Coronary artery (tissue), 2 donors: Measurements from ENCODE around the gene MMS19.

Experiments used
- DNase-seq: peaks from one replicate; pipeline ENCODE4 v3.0.0-alpha.2; 2017; ENCODE audit warnings: low spot score
- H3K27ac ChIP-seq, 2 donors: fragments of 200-600 bp; sonication (generic); one replicate each; pipeline ENCODE4 v1.5.1; 2016 to 2019
- H3K4me3 ChIP-seq: fragments of 200-600 bp; sonication (generic); 2 replicates; pipeline ENCODE4 v1.5.1; 2016; ENCODE audit warnings: mild to moderate bottlenecking, moderate library complexity
- CTCF ChIP-seq: fragments of 200-600 bp; sonication (generic); IDR thresholded peaks from one replicate; pipeline ENCODE4 v1.5.1; 2019; ENCODE audit warnings: antibody characterized with exemption

Gene MMS19

GRCh38 chr10:97445357-97445721 lies 52.9 kb downstream of the MMS19 start:
- no peak for DNase-seq
- TF ChIP-seq CTCF = no peak
- Histone ChIP-seq H3K27ac (peak overlapping the region in 1 of 2 donors; percentile 80), H3K4me3 (peak overlapping the region; percentile 94)

- DNase-seq = no peak
- Histone ChIP-seq H3K4me3 (no peak overlapping the region), H3K27ac (no peak overlapping the region)
- no peak for TF ChIP-seq CTCF
Observed at GRCh38 chr10:97444212-97444611, 54.0 kb downstream of the MMS19 start.

- no peak overlapping the region for H3K4me3 ChIP-seq
- no peak for DNase-seq
- no peak for TF ChIP-seq CTCF
- H3K27ac ChIP-seq = no peak overlapping the region
Observed at GRCh38 chr10:97442277-97442676, 55.9 kb downstream of the MMS19 start.

GRCh38 chr10:97435211-97435610 lies 63.0 kb downstream of the MMS19 start:
- no peak overlapping the region for H3K4me3 ChIP-seq
- DNase-seq = no peak
- no peak overlapping the region for H3K27ac ChIP-seq
- no peak for TF ChIP-seq CTCF

- Histone ChIP-seq H3K4me3 (no peak overlapping the region), H3K27ac (no peak overlapping the region)
- no peak for DNase-seq
- TF ChIP-seq CTCF = no peak
Observed at GRCh38 chr10:97434557-97434956, 63.7 kb downstream of the MMS19 start.

GRCh38 chr10:97434055-97434454 lies 64.2 kb downstream of the MMS19 start:
- H3K4me3 ChIP-seq = no peak overlapping the region
- no peak for TF ChIP-seq CTCF
- no peak for DNase-seq
- H3K27ac ChIP-seq = no peak overlapping the region

GRCh38 chr10:97428572-97428981 lies 69.6 kb downstream of the MMS19 start:
- no peak for DNase-seq
- Histone ChIP-seq H3K27ac (no peak overlapping the region), H3K4me3 (no peak overlapping the region)
- no peak for TF ChIP-seq CTCF
